ENCODE measurements around the gene COL26A1.

DNA sequence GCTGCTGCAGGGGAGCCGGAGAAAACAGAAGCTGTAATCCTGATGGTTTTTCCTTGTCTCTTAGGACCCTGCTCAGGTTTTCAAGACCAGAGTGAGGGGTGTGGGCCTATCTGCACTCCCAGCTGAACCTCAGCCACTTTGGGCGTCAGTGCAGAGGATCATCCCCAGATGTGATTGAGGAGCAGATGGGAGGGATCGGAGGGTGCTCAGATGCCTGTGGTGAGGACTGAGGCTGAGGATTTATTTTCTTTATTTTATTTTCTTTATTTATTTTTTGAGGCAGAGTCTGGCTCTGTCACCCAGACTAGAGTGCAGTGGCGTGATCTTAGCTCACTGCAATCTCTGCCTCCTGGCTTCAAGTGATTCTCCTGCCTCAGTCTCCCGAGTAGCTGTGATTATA lies 13.9 kb downstream of the COL26A1 start:
- TF ChIP-seq, protein P1, sequence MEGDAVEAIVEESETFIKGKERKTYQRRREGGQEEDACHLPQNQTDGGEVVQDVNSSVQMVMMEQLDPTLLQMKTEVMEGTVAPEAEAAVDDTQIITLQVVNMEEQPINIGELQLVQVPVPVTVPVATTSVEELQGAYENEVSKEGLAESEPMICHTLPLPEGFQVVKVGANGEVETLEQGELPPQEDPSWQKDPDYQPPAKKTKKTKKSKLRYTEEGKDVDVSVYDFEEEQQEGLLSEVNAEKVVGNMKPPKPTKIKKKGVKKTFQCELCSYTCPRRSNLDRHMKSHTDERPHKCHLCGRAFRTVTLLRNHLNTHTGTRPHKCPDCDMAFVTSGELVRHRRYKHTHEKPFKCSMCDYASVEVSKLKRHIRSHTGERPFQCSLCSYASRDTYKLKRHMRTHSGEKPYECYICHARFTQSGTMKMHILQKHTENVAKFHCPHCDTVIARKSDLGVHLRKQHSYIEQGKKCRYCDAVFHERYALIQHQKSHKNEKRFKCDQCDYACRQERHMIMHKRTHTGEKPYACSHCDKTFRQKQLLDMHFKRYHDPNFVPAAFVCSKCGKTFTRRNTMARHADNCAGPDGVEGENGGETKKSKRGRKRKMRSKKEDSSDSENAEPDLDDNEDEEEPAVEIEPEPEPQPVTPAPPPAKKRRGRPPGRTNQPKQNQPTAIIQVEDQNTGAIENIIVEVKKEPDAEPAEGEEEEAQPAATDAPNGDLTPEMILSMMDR (IDR thresholded peaks at IDR 0.05; ENCODE audit: poor library complexity, severe bottlenecking), result no peak
- TF ChIP-seq, protein P2, sequence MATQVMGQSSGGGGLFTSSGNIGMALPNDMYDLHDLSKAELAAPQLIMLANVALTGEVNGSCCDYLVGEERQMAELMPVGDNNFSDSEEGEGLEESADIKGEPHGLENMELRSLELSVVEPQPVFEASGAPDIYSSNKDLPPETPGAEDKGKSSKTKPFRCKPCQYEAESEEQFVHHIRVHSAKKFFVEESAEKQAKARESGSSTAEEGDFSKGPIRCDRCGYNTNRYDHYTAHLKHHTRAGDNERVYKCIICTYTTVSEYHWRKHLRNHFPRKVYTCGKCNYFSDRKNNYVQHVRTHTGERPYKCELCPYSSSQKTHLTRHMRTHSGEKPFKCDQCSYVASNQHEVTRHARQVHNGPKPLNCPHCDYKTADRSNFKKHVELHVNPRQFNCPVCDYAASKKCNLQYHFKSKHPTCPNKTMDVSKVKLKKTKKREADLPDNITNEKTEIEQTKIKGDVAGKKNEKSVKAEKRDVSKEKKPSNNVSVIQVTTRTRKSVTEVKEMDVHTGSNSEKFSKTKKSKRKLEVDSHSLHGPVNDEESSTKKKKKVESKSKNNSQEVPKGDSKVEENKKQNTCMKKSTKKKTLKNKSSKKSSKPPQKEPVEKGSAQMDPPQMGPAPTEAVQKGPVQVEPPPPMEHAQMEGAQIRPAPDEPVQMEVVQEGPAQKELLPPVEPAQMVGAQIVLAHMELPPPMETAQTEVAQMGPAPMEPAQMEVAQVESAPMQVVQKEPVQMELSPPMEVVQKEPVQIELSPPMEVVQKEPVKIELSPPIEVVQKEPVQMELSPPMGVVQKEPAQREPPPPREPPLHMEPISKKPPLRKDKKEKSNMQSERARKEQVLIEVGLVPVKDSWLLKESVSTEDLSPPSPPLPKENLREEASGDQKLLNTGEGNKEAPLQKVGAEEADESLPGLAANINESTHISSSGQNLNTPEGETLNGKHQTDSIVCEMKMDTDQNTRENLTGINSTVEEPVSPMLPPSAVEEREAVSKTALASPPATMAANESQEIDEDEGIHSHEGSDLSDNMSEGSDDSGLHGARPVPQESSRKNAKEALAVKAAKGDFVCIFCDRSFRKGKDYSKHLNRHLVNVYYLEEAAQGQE (IDR thresholded peaks at IDR 0.05; ENCODE audit: borderline replicate concordance), result no peak
- TF ChIP-seq EP300 (conservative IDR thresholded peaks at IDR 0.05; ENCODE audit: poor library complexity, severe bottlenecking) (no peak), EZH2 (IDR thresholded peaks at IDR 0.05; ENCODE audit: borderline replicate concordance, insufficient read depth, low read length, poor library complexity, severe bottlenecking) (no peak), TAF1 (IDR thresholded peaks at IDR 0.05; ENCODE audit: low read depth) (no peak), RAD21 (conservative IDR thresholded peaks at IDR 0.05) (no peak), POLR2AphosphoS5 (IDR thresholded peaks at IDR 0.05) (no peak), MXI1 (conservative IDR thresholded peaks at IDR 0.05; ENCODE audit: poor library complexity, severe bottlenecking) (no peak)

Measured in neural cell (in vitro differentiated cells).